Hepatocyte (in vitro differentiated cells): ENCODE measurements around the gene CEACAM8.

Source experiments
- EZH2 ChIP-seq: fragments of 200-600 bp; sonication (generic); IDR thresholded peaks from 2 replicates; pipeline ENCODE4 v1.6.1; 2016; ENCODE audit warnings: antibody characterized with exemption, mild to moderate bottlenecking, borderline replicate concordance
- EZH2phosphoT487 ChIP-seq: fragments of 200-600 bp; sonication (generic); IDR thresholded peaks from one replicate; pipeline ENCODE4 v1.6.1; 2018; ENCODE audit warnings: antibody characterized with exemption, mild to moderate bottlenecking, low read depth, moderate library complexity; ENCODE audit not compliant: unreplicated experiment, severe bottlenecking
- TF ChIP-seq, protein P1 (sequence below): fragments of 200-600 bp; sonication (generic); IDR thresholded peaks from 2 replicates; pipeline ENCODE4 v1.5.1; 2016; ENCODE audit warnings: antibody characterized with exemption, mild to moderate bottlenecking; ENCODE audit not compliant: poor library complexity

DNA sequence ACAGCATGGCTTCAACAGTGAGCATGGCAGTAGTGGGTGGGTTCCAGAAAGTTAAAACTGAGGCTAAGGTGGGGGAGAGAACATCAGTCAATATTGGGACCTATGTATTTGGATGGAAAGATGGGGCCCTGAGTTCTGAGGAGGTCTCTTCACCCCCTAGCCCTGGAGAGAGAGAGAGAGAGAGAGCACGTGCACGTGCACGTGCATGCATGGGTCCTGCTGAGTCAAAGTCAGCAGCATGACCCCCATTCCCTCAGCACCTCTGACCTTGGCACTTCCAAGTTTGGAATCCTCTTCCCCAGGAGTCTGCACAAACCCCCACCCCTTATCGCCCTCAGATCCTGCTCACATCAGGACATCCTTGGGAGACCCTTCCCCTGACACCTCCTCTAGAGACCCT, 34.0 kb downstream of the CEACAM8 start:
- TF ChIP-seq, protein P1, sequence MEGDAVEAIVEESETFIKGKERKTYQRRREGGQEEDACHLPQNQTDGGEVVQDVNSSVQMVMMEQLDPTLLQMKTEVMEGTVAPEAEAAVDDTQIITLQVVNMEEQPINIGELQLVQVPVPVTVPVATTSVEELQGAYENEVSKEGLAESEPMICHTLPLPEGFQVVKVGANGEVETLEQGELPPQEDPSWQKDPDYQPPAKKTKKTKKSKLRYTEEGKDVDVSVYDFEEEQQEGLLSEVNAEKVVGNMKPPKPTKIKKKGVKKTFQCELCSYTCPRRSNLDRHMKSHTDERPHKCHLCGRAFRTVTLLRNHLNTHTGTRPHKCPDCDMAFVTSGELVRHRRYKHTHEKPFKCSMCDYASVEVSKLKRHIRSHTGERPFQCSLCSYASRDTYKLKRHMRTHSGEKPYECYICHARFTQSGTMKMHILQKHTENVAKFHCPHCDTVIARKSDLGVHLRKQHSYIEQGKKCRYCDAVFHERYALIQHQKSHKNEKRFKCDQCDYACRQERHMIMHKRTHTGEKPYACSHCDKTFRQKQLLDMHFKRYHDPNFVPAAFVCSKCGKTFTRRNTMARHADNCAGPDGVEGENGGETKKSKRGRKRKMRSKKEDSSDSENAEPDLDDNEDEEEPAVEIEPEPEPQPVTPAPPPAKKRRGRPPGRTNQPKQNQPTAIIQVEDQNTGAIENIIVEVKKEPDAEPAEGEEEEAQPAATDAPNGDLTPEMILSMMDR: no peak
- TF ChIP-seq EZH2: no peak
- no peak for TF ChIP-seq EZH2phosphoT487
